ENCODE data around the gene IDI2. TPM values are rescaled to one million over a fixed set of nuclear protein-coding genes. Genes with fewer than 3 reads are reported as not detected.

Gene IDI2
- total and polyA plus RNA-seq, 2 of the 13 experiments (the other 11 are each of a cell fraction or from before 2014, with no cell fraction given): not detected

DNA sequence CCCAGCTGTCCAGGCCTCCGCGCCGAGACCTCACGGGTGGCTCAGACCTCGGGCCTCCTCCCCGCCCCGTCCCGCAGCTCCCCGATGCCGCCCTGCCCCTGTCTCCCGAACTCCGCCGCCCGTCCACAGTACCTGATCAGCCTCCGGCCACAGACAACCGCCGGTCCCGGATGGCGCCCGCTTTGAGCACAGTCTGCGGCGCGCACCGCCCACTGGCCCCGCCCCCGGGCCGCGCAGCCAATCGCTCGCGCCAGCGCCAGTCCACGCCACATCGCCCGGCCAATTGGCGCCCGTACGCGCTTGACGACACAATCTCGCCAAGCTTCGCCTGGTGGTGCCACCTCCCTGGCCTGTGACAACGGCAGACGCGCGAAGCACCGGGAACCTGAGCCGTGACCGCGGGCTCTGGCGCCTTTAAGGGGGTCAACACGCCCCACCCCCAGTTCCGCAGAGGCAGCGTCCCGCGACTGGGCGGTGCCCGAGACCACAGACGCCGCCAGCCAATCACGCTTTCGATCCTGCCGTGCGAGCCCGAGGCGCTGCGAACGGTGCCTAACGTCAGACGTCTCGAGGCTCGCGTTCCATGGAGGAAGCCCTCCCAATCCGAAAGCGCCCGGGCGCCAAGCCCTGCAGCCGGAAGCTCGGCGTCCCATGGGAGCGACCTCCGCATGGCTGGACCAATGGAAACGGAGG lies 23.2 kb upstream of the IDI2 start, which contains the start of gene IDI1 (continued):
- TF ChIP-seq NKX3-1 (CRISPR knock-in tag; IDR thresholded peaks at IDR 0.05): 0 out of 2 replicates have a peak, but pooled peaks have one; percentile 68
- TF ChIP-seq, protein P1, sequence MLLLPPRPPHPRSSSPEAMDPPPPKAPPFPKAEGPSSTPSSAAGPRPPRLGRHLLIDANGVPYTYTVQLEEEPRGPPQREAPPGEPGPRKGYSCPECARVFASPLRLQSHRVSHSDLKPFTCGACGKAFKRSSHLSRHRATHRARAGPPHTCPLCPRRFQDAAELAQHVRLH (CRISPR knock-in tag; IDR thresholded peaks at IDR 0.05; ENCODE audit: borderline replicate concordance, low read depth): peak; percentile 78; the same call in 1 of the 2 replicates
- peak; percentile 71 for TF ChIP-seq RXRA (CRISPR knock-in tag; IDR thresholded peaks at IDR 0.05)
- TF ChIP-seq, protein P2, sequence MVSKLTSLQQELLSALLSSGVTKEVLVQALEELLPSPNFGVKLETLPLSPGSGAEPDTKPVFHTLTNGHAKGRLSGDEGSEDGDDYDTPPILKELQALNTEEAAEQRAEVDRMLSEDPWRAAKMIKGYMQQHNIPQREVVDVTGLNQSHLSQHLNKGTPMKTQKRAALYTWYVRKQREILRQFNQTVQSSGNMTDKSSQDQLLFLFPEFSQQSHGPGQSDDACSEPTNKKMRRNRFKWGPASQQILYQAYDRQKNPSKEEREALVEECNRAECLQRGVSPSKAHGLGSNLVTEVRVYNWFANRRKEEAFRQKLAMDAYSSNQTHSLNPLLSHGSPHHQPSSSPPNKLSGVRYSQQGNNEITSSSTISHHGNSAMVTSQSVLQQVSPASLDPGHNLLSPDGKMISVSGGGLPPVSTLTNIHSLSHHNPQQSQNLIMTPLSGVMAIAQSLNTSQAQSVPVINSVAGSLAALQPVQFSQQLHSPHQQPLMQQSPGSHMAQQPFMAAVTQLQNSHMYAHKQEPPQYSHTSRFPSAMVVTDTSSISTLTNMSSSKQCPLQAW (CRISPR knock-in tag; IDR thresholded peaks at IDR 0.05): peak; percentile 85
- TF ChIP-seq ZBTB8A (CRISPR knock-in tag; IDR thresholded peaks at IDR 0.05; ENCODE audit: borderline replicate concordance, low read depth): no peak
- TF ChIP-seq ZNF563 (CRISPR knock-in tag; IDR thresholded peaks at IDR 0.05): peak; percentile 86; the same call in 1 of the 2 replicates
- peak; percentile 16; the same call in 1 of the 2 replicates for TF ChIP-seq ZSCAN21 (CRISPR knock-in tag; IDR thresholded peaks at IDR 0.05; ENCODE audit: borderline replicate concordance)
- peak; percentile 57 for TF ChIP-seq MEF2D (CRISPR knock-in tag; IDR thresholded peaks at IDR 0.05)
- TF ChIP-seq PAF1 (CRISPR knock-in tag; IDR thresholded peaks at IDR 0.05): no peak
- TF ChIP-seq ZNF614 (CRISPR knock-in tag; IDR thresholded peaks at IDR 0.05; ENCODE audit: borderline replicate concordance): peak; percentile 55; the same call in 1 of the 2 replicates
- TF ChIP-seq CHCHD3 (CRISPR knock-in tag; IDR thresholded peaks at IDR 0.05): 0 out of 2 replicates have a peak, but pooled peaks have one; percentile 66
- TF ChIP-seq, protein P3, sequence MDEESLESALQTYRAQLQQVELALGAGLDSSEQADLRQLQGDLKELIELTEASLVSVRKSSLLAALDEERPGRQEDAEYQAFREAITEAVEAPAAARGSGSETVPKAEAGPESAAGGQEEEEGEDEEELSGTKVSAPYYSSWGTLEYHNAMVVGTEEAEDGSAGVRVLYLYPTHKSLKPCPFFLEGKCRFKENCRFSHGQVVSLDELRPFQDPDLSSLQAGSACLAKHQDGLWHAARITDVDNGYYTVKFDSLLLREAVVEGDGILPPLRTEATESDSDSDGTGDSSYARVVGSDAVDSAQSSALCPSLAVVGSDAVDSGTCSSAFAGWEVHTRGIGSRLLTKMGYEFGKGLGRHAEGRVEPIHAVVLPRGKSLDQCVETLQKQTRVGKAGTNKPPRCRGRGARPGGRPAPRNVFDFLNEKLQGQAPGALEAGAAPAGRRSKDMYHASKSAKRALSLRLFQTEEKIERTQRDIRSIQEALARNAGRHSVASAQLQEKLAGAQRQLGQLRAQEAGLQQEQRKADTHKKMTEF (CRISPR knock-in tag; IDR thresholded peaks at IDR 0.05): peak; percentile 89
- TF ChIP-seq ERF (CRISPR knock-in tag; IDR thresholded peaks at IDR 0.05): peak; percentile 84
- TF ChIP-seq RFXANK (CRISPR knock-in tag; IDR thresholded peaks at IDR 0.05): peak; percentile 92
- 0 out of 2 replicates have a peak, but pooled peaks have one; percentile 32 for TF ChIP-seq ZNF180 (CRISPR knock-in tag; IDR thresholded peaks at IDR 0.05; ENCODE audit: borderline replicate concordance, low read depth)
- TF ChIP-seq SMAD1 (CRISPR knock-in tag; IDR thresholded peaks at IDR 0.05; ENCODE audit: borderline replicate concordance, low read depth): peak; percentile 80; the same call in 1 of the 2 replicates
- peak; percentile 77; the same call in 1 of the 2 replicates for TF ChIP-seq PHF20 (CRISPR knock-in tag; IDR thresholded peaks at IDR 0.05)
- peak; percentile 84 for TF ChIP-seq DMAP1 (CRISPR knock-in tag; IDR thresholded peaks at IDR 0.05)
- peak; percentile 70 for TF ChIP-seq FOXA3 (CRISPR knock-in tag; IDR thresholded peaks at IDR 0.05)
- TF ChIP-seq FOXM1 (CRISPR knock-in tag; IDR thresholded peaks at IDR 0.05): 0 out of 2 replicates have a peak, but pooled peaks have one; percentile 27
- 0 out of 2 replicates have a peak, but pooled peaks have one; percentile 36 for TF ChIP-seq ZNF746 (CRISPR knock-in tag; IDR thresholded peaks at IDR 0.05)
- TF ChIP-seq ISL2 (CRISPR knock-in tag; IDR thresholded peaks at IDR 0.05): peak; percentile 75
- TF ChIP-seq ZNF205 (CRISPR knock-in tag; IDR thresholded peaks at IDR 0.05): peak; percentile 21; the same call in 1 of the 2 replicates
- TF ChIP-seq ZNF337 (CRISPR knock-in tag; IDR thresholded peaks at IDR 0.05; ENCODE audit: borderline replicate concordance, low read depth): no peak
- 0 out of 2 replicates have a peak, but pooled peaks have one; percentile 40 for TF ChIP-seq PAX8 (CRISPR knock-in tag; IDR thresholded peaks at IDR 0.05; ENCODE audit: borderline replicate concordance)
- peak; percentile 55; the same call in 1 of the 2 replicates for TF ChIP-seq NR2F2 (IDR thresholded peaks at IDR 0.05; ENCODE audit: borderline replicate concordance, low read depth)
- TF ChIP-seq KAT8 (CRISPR knock-in tag; IDR thresholded peaks at IDR 0.05): peak; percentile 68
- peak; percentile 42; the same call in 1 of the 2 replicates for TF ChIP-seq ZNF232 (CRISPR knock-in tag; IDR thresholded peaks at IDR 0.05; ENCODE audit: borderline replicate concordance)
